Parathyroid adenoma (tissue), 2 donors: Measurements from ENCODE around the gene RHOBTB1.

Source experiments
- H2AFZ ChIP-seq: fragments of 300-600 bp; sonication (generic); one replicate; pipeline ENCODE4 v1.7.0; 2017; ENCODE audit warnings: antibody characterized with exemption, mild to moderate bottlenecking
- H3K27ac ChIP-seq: fragments of 300-600 bp; sonication (generic); one replicate; pipeline ENCODE4 v1.7.0; 2017
- H3K27me3 ChIP-seq: fragments of 300-600 bp; sonication (generic); one replicate; pipeline ENCODE4 v1.7.0; 2017; ENCODE audit warnings: low read length; ENCODE audit not compliant: control insufficient read depth, insufficient read depth
- H3K36me3 ChIP-seq: fragments of 300-600 bp; sonication (generic); one replicate; pipeline ENCODE4 v1.7.0; 2017; ENCODE audit warnings: low read length; ENCODE audit not compliant: control insufficient read depth, insufficient read depth
- H3K4me1 ChIP-seq: fragments of 300-600 bp; sonication (generic); one replicate; pipeline ENCODE4 v1.7.0; 2017; ENCODE audit warnings: control low read depth
- H3K4me2 ChIP-seq: fragments of 300-600 bp; sonication (generic); one replicate; pipeline ENCODE4 v1.7.0; 2017; ENCODE audit warnings: low read length
- H3K4me3 ChIP-seq: fragments of 300-600 bp; sonication (generic); one replicate; pipeline ENCODE4 v1.7.0; 2017; ENCODE audit warnings: low read depth, low read length
- H3K79me2 ChIP-seq: fragments of 300-600 bp; sonication (generic); one replicate; pipeline ENCODE4 v1.7.0; 2017; ENCODE audit warnings: control low read depth
- H3K9ac ChIP-seq: fragments of 300-600 bp; sonication (generic); one replicate; pipeline ENCODE4 v1.7.0; 2017; ENCODE audit warnings: mild to moderate bottlenecking
- H3K9me3 ChIP-seq: fragments of 300-600 bp; sonication (generic); one replicate; pipeline ENCODE4 v1.7.0; 2017; ENCODE audit warnings: low read length; ENCODE audit not compliant: control insufficient read depth
- CTCF ChIP-seq: fragments of 300-600 bp; sonication (generic); IDR thresholded peaks from one replicate; pipeline ENCODE4 v1.7.0; 2017; ENCODE audit warnings: antibody characterized with exemption, mild to moderate bottlenecking
- donor health status: primary hyperparathyroidism.

The RHOBTB1 gene

GRCh38 chr10:60871215-60871614 is 72.8 kb downstream of the RHOBTB1 start:
- Histone ChIP-seq H3K36me3 (no peaks in the 10 kb centered on the region), H3K27ac (no peak overlapping the region)
- no peak for TF ChIP-seq CTCF

GRCh38 chr10:60870803-60871202 is 73.2 kb downstream of the RHOBTB1 start:
- Histone ChIP-seq H3K9ac (no peak overlapping the region), H3K4me2 (no peak overlapping the region), H3K79me2 (no peaks in the 10 kb centered on the region), H3K36me3 (no peaks in the 10 kb centered on the region), H3K4me1 (no peaks in the 10 kb centered on the region), H3K27ac (no peak overlapping the region), H2AFZ (no peak overlapping the region), H3K27me3 (no peaks in the 10 kb centered on the region), H3K9me3 (no peaks in the 10 kb centered on the region), H3K4me3 (no peak overlapping the region)
- TF ChIP-seq CTCF = no peak

More at GRCh38 chr10:60871215-60871614, 72.8 kb downstream of the RHOBTB1 start:
- Histone ChIP-seq H3K4me1 (no peaks in the 10 kb centered on the region), H3K79me2 (no peaks in the 10 kb centered on the region), H3K4me3 (no peak overlapping the region), H3K9ac (no peak overlapping the region), H3K4me2 (no peak overlapping the region), H3K9me3 (no peaks in the 10 kb centered on the region), H3K27me3 (no peaks in the 10 kb centered on the region), H2AFZ (no peak overlapping the region)

GRCh38 chr10:60870416-60870728 is 73.6 kb downstream of the RHOBTB1 start:
- TF ChIP-seq CTCF = no peak
- H3K36me3 ChIP-seq = no peaks in the 10 kb centered on the region
- H3K4me1 ChIP-seq = no peaks in the 10 kb centered on the region
- no peak overlapping the region for H2AFZ ChIP-seq
- no peaks in the 10 kb centered on the region for H3K79me2 ChIP-seq
- no peak overlapping the region for H3K9ac ChIP-seq
- H3K9me3 ChIP-seq = no peaks in the 10 kb centered on the region
- H3K4me2 ChIP-seq = no peak overlapping the region
- no peak overlapping the region for H3K4me3 ChIP-seq
- no peak overlapping the region for H3K27ac ChIP-seq
- no peaks in the 10 kb centered on the region for H3K27me3 ChIP-seq

GRCh38 chr10:60869652-60870415 is 74.2 kb downstream of the RHOBTB1 start:
- no peak overlapping the region for H3K4me3 ChIP-seq
- H3K36me3 ChIP-seq = no peaks in the 10 kb centered on the region
- H3K4me1 ChIP-seq = no peaks in the 10 kb centered on the region
- TF ChIP-seq CTCF = no peak
- no peak overlapping the region for H2AFZ ChIP-seq
- no peaks in the 10 kb centered on the region for H3K79me2 ChIP-seq
- no peak overlapping the region for H3K27ac ChIP-seq
- no peak overlapping the region for H3K9ac ChIP-seq
- H3K9me3 ChIP-seq = no peaks in the 10 kb centered on the region
- H3K27me3 ChIP-seq = no peaks in the 10 kb centered on the region
- H3K4me2 ChIP-seq = no peak overlapping the region

- Histone ChIP-seq H3K9me3 (no peaks in the 10 kb centered on the region), H3K27ac (no peak overlapping the region), H3K9ac (no peak overlapping the region), H3K27me3 (no peaks in the 10 kb centered on the region), H3K79me2 (no peaks in the 10 kb centered on the region), H3K4me2 (no peak overlapping the region), H3K36me3 (no peaks in the 10 kb centered on the region), H3K4me1 (no peaks in the 10 kb centered on the region), H3K4me3 (no peak overlapping the region), H2AFZ (no peak overlapping the region)
- no peak for TF ChIP-seq CTCF
Measured at GRCh38 chr10:60868946-60869345, 75.0 kb downstream of the RHOBTB1 start.
